MM.1S (cell line): ENCODE measurements around the gene ARHGAP27.

Experiments
- CTCF ChIP-seq: fragments of 300-600 bp; sonication (generic); IDR thresholded peaks from 2 replicates; pipeline ENCODE4 v1.5.1; 2016; ENCODE audit warnings: antibody characterized with exemption, low read length, mixed read lengths
- EZH2 ChIP-seq: fragments of 300-600 bp; sonication (generic); optimal IDR thresholded peaks from 2 replicates; pipeline ENCODE3; 2017; ENCODE audit warnings: low read depth, mild to moderate bottlenecking, antibody characterized with exemption, low read length, mixed read lengths

- TF ChIP-seq EZH2, result no peak
- no peak for TF ChIP-seq CTCF
Observed at GRCh38 chr17:45403906-45404490, 28.7 kb downstream of the ARHGAP27 start.
